Stimulated activated CD8-positive, alpha-beta memory T cell treated with anti-CD3 and anti-CD28 coated beads, Interleukin-12 subunit alpha, Interleukin-12 subunit beta, amount 100 ng/mL, for 1 hour (primary cell): ENCODE data around the gene OR2AE1.

Experiments
- DNase-seq: peaks from one replicate; pipeline ENCODE4 v3.0.0-alpha.2; 2020; ENCODE audit warnings: low read depth

Gene OR2AE1

DNA sequence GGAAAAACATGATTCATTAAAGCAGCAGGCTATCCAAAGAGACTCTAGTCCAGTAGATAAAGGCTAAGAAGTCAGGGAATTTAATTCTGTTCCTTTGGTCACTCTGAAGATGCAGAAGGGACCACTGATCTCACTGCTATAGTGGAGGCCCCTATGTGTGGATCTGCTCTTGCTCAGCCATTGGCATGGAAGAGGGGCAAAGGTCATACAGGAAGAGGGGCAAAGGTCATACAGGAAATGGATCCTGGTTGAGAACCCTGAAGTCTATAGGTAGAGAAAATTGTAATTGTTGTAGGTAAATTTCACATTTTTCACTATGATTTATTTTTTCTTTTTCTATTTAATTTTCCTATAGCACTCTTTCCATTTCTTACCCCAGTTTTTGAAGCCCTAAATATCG lies 21.6 kb downstream of the OR2AE1 start:
- DNase-seq = no peak

DNA sequence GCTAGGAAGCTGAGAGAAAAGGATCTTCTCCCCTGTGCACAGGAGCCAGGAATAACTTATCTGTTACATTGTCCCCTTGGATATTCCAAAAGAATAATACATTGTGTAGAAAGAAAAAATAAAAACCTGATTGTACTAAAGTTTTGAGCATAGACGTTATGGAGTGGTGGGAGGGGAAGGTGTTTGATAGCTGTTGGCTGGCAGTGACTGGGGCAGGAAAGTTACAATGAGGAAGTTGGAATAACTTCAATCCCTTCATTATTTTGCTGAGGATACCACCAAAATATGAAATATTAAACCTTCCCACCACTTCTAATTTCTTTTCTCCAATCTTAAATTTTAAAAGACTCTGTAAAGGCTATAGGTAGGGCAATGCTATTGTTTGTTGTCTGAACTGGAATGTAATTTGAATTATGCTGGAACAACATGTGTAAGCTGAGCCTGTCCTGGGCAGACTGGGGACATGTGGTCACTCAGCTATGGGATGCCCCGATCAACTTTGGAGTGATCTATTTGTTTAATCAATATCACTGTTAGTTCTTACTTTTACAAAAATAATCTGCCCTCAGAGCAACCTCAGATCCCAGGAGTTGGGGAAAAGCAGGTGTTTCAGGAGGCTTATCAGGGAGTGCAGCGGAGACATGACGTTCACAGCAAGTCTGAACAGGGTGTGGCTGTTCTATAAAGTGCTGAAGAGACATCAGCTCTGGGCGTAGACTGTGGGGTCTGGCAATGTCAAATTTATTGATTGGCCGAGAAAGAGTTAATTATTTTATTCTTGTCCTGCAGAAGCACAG lies 28.2 kb downstream of the OR2AE1 start:
- no peak for DNase-seq

DNA sequence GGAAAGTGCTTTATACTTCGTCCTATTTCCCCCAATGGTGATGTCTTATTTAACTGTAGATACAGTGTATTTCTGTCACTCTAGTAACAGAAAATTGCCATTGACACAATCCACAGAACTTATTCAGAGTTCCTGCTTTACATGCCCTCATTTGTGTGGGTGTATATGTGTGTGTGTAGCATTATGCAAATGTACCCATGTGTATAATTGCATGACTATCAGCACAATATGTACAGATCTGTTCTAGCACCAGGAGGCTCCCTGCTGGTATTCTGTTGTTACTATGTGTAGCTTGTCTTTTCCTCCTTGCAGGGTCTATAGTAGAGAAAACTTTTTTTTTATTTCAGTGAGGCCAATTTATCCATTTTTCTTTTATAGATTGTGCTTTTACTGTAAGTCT lies 32.5 kb downstream of the OR2AE1 start:
- no peak for DNase-seq

DNA sequence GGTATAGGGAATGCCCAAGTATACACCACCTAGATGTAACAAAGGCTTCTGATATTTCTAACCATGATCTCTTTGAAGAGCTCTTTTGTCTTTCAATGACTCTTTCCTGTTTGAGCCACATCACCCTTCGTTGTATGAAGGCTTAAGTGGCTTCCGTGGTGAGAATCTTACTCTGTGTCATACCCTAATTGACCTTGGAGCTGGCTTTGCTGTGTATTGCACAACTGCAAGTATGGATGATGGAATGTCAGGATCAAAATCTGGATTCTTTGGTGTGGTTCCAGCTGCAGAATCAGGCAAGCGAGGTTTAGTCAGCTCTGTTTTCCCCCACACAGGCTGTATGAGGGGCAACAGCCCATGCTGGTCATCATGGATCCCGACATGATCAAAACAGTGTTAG lies 33.0 kb downstream of the OR2AE1 start:
- DNase-seq = no peak

DNA sequence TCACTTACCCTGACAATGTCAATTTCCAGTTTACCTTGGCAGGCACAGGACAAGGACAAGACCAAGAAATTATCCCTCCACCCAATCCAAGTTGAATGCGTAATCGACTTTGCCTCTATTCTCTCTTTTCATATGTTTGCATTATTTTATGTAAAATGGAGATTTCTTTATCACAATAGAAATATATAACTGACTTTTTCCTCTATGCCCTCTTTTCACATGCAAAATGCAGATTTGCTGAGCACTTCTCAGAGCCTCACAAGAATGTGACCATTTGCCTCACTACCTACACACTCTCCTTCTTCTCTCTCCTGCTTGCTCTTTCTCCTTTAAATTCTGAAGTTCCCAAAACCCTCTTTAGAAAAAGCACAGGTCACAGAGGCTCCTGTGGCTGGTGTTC lies 33.9 kb downstream of the OR2AE1 start:
- no peak for DNase-seq

DNA sequence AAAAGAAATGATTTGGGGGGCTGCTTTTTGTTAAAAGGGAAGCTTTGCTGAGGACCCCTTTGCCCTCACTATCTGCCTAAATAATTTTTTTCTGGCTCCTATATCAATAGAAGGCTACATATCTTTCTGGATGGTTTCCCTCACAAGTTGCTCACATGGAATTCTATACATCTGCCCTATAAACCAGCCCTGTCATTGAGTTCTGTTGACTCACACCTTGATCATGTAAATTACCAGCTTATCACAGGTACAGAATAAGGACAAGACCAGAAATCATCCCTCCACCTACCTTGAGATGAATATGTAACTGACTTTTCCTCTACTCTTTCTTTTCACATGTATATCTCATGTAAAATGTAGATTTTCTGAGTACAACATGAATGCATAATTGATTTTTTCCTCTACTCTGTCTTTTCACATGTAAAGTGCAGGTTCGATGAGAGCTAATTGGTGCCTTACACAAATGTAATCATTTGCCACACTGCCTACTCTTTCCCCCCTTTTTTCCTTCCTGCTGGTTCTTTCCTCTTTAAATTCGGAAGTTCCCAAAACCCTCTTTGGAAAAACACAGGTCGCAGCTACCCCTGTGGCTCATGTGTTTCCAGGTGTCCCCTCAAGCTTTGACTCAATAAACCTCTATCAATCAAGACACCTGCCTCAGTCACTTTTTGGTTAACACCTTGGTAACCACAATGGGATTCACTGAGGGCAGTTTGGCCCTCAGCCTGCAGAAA lies 36.5 kb downstream of the OR2AE1 start:
- no peak for DNase-seq

DNA sequence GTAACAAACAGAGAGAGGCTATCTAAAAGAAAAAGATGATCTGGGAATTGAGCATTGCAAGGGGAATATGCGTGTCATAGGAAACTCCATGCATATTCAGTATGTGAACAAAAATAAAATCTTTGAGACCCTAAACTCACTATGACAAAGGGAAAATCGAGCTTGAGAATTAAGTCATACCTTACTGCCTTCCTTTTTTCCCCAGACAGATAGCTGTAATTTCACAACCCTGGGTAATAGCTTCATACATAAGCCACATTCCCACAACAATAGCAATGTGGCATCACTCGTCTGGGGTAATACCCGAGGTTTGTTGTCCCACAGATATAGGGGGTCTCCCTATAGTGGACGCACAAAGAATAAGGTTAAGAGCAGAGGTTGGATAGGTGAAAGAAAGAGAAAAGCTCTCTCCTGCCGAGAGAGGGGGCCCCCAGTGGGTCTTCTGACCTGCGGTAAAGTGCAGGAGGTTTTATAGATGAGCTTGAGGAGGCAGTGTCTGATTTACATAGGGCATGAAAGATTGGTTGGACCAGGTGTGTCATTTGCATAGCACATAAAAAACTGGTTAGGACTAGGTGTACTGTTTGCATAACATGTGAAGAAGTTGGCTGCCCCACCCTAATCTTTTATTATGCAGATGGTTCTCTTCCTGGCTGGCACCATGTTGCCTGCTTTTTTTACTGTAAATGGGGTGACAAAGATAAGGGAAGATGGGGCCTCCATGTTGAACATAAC lies 37.4 kb downstream of the OR2AE1 start:
- no peak for DNase-seq

DNA sequence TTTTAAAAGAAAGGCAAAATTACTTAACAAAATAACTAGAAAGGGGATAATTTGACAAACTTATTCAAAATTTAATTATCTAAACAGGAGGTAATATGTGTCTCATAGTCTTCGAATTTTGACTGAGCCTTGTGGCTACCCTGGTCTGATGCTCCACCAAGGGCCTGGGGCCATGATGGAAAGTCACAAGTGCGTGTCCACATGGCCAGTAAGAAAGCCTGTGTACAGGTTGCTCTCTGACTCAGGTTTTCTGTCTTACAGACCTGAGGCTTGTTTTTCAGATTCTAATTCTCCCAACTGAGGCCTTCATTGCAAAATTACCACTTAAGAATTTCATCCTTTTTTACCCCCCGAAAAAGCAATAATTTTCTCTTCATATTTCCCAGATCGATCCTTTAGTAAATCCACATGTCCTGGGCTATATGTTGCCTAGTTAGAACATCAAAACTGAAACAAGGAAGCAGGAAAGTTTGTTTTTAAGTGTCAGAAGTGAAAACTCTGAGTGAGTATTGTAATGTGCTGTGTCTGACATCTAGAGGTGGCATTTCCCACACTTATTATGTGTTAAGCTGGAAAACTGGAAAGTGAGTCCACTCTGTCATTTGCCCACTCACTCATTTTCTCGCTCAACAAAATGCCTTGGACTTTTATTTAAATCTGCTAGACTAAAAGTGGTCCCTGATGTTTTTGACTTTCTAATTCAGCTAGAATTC lies 39.0 kb downstream of the OR2AE1 start:
- DNase-seq = no peak

DNA sequence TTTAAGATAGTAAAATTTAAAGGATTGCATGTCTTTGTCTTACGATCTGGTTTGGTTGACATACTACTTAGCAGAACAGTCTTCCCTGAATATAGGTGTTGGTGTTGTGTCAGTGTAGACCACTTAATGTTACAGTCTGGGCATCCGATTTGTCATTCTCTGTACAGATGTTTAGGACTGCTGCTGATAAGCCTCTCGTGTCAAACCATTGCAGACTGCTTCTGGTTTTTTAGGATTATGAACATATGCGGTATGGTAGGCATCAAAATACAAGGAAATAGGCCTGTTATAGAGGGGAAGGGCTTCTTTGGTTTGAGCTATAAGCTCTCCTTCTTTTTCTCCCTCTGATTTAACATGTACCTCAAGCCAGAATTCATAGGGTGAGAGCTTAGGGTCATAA lies 41.6 kb downstream of the OR2AE1 start:
- no peak for DNase-seq

DNA sequence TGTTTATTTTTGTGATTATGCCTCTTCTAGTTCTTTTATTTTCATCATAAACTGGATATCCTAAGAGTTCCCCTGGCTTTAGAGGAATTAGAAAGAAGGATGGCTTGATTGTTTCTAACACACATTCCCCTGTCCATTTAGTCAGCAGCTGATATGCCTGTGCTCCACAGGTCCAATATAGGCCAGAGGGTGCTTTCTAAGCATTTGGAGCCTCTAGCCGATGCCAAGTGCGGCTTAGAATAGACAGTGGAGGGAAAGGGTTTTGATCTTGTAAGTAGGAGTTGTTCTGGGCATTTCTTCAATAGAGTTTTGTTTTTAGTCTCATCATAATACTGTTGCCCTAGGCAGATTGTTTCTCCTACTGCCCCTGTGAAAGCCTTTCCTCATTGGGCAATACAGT lies 42.5 kb downstream of the OR2AE1 start:
- no peak for DNase-seq

DNA sequence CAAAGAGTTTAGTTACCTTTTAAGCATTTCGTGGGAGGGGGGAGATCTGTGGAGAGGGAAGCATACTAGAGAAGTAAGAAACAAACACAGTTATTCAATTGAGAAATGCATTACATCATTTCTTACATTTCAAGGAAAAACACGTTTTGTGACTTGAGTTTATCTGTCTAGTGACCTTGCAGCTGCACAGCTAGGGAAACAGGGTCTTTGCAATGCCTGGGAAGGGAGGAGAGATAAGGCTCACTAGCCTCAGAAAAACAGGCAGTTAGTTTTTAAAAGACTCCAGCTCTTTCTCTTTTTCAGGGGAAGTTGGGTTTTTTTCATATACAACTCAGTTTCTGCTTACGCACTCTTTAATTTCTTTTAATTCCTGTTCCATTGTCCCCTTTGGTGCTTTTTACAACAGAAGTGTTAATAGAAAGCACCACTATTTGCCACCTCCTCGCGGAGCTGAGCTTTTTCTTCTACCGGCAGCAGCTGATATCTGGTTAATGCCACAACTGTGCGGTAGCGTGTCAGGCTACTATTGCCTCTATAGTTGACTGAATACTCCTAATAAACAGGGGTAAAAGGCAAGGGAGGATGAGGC lies 43.5 kb downstream of the OR2AE1 start:
- DNase-seq = no peak

DNA sequence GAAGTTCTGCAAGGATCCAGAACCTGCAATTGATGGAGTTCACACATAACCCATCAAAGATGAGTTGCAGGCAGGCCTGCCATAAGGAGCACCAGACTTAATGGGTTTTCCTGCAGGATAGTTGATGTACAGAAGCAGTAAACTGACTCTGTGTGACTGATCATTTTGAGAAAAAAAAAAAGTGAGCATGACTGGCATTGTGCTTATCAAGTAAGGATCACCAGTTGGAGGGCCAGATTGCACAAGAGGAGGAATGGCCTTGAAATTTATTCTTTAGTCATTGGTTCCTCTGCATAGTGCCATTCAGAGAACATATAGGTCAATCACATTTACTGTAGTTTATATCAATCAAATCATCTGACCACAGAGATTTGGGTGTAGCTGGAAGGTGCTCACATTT lies 45.2 kb downstream of the OR2AE1 start:
- no peak for DNase-seq

DNA sequence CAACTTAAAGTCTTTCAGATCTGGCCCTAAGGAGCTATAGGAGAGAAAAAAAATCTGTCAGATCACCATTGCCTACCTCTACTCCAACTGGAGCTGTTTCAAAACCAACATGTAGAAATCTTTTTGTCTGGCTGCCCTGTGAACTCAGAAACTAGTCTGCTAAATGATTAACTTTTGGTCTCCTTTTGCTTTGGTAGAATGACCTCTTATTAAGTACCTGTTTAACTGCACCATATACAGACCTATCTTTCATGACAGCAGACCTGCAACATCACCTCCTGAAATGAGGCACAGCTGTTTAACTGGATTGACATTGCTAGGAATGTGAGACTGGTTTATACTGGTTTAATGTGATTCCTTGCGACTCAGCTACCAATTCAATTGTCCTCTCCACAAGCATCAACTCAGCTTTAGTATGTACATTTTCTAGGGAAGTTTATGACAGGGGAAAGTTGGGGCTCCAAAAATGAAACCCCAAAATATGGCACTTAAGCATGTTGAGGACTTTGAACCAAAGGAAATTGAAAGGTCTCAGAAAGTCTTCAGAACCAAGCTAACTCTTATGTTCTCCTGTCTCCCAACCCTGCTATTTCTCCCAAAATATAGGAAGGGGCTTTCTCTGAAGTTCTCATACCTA lies 47.2 kb downstream of the OR2AE1 start:
- no peak for DNase-seq

DNA sequence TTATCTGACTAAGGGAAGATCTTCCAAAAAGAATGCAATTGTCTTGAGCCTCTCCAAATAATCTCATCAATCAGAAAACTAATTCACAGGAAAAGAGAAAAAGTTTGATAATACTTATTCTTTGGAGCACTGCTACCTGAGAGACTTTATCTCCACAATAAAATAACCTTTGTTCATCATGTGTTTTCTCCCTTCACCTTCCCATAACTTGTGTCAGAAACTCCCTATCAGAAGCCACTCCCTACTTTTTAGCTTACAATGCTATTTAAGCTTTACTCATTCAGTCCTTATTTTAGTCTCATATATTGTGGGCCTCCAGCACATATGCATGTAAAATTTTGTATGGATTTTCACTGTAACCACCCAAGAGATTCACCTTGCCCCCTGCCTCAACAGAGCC lies 48.0 kb downstream of the OR2AE1 start:
- no peak for DNase-seq

DNA sequence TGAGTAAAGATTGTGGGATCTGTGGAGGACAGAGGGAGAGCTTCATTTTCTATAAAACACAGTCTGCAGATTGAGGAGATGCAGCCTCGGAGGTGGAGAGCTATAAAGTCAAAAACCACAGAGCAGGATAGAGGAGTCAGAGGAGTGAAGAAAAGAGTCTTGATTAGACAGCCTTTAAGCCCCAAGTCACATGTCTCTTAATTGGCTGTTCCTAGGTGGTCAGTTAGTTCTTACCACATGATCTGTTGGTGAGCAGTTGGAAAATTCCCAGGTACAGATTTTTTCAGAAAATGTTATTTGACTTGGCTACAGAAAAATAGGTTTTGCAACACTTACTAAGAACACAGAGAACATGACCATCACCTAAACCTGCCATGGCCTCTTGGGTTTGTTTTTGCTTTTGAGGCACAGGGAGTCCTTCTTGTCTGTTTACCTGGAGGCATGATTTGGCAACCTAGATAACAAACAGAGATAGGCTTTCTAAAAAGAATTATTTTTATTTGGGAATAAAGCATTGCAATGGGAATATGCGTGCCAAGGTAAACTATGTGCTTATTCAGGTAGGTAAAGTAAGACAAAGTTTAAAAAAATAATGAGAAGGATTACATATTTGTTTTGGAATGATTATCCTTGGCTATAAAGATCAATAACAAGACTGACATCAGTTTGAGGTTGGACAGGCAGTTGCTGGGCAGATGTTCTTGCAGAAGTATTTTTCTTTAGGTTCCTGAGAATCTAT lies 49.6 kb downstream of the OR2AE1 start:
- no peak for DNase-seq
